KBM-7 (cell line): ENCODE data around the gene BTN2A1.
"Not testable (repeated sequence)": the region's sequence is repeated elsewhere in the genome, so short reads cannot be mapped to it uniquely, and the experiment has no call there.

Experiments
- DNase-seq: peaks from one replicate; pipeline ENCODE4 v3.0.0-alpha.2; 2015
- in situ Hi-C: fragments of 300-500 bp; cut with MboI; formaldehyde crosslinking; loops from 2 replicates; pipeline ENCODE4 v1.14.3; 2020; ENCODE audit warnings: low sequenced_read_pairs, low pct_unique_long_range_greater_than_20kb, mixed read lengths

The BTN2A1 gene

GRCh38 chr6:26484161-26484560 is 26.4 kb downstream of the BTN2A1 start:
- in situ Hi-C loops: no loop called here

DNA sequence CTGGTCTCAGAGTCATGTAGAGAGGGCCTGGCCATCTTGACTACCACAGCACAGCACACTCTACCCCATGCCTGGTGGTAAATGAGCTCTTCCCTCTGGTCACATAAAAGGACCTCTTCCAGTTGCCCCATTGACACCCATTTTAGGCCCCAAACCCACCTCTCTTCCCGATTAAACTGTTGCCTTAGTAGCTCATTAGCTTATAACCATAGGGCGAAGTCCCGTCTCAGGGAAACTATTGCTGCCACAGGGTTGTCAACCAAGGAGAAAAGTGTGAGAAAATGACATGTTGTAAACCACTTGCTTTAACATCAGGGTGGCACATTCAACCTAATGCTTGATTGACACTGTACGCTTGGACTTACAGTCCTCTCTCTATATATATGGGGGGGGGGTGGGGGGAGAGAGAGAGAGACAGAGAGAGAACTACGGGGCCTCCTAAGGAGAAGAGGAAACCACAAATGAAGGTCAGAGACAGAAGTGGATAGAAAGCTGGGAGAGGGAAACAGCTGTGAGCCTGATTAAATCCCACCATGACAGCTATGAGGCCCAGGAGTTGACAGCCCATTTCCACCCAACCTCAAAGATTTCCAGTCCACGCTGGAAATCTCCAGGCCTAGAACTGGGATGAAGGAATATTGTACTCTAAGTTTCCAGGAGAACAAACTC is 27.5 kb downstream of the BTN2A1 start:
- peak; percentile 88 for DNase-seq
- in situ Hi-C loops: no loop called here

More at GRCh38 chr6:26484161-26484560, 26.4 kb downstream of the BTN2A1 start:
- no peak for DNase-seq

GRCh38 chr6:26486358-26486757 is 28.6 kb downstream of the BTN2A1 start:
- no peak for DNase-seq
- in situ Hi-C loops: no loop called here

DNA sequence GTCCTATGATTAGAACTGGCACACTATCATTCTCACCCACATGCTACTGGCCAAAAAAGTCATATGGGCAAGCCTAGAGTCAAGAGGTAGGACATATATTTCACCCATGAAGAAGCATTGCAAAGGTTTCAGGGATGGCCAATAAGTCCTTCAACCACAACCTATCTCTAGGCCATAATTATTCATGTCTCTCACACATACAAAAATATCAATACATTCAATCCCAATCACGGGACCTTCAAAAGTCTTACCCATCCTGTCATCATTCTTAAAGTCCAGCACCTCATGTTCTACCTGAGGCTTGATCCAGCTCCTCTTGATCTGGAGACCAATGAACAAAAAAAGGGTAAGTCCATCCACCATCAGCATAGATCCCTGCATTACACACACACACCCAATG is 29.7 kb downstream of the BTN2A1 start:
- in situ Hi-C loops: no loop called here

GRCh38 chr6:26489996-26490964 is 32.5 kb downstream of the BTN2A1 start:
- DNase-seq: no peak
- in situ Hi-C loops: no loop called here

More for the DNA sequence above, 29.7 kb downstream of the BTN2A1 start:
- DNase-seq: no peak

GRCh38 chr6:26491604-26492003 is 33.8 kb downstream of the BTN2A1 start:
- no peak for DNase-seq
- in situ Hi-C loops: no loop called here

- DNase-seq: no peak
- in situ Hi-C loops: no loop called here
Observed at GRCh38 chr6:26493258-26493657, 35.5 kb downstream of the BTN2A1 start.

DNA sequence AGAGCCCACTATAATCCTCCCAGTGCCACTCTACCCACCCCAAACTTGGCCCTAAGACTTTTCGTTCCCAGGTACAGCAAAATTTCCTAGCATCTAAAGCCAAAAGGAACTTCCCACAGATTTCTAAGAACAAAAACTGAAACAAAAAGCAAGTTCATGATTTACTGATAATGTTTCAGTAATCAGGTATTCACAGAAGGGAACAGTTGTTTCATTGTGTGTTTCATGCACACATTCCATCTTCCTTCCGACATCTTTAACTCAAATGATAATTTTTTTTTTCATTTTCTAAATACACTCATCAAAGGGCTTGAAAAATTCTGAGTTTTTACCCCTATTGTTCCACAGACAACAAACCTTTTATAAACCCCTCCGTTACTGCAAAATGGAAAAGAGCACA is 36.4 kb downstream of the BTN2A1 start:
- in situ Hi-C loops: no loop called here
- DNase-seq: no peak

GRCh38 chr6:26495281-26495680 is 37.5 kb downstream of the BTN2A1 start:
- in situ Hi-C loops: no loop called here
- DNase-seq: no peak

GRCh38 chr6:26497610-26498009 is 39.9 kb downstream of the BTN2A1 start:
- no peak for DNase-seq
- in situ Hi-C loops: no loop called here

DNA sequence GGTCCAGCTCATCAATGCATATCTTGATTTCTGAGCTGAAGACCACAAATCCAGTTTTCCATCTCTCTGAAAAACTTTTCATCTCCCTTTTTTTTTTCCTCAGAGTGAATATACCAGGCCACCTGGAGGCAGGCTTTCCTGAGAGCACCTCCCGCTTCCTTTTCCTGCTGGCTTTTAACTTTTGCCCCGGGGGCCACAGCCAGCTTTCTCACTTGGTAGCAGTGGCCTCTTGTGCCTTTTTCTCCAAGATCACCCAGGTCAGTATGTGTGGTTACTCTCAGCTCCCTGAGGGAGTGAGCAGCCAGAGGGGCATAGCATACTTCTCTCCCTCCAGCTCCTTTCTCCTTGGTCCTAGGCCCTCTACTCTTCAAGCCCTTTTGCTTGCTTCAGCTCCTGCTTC is 42.3 kb downstream of the BTN2A1 start, which contains the start of gene BTN1A1:
BTN1A1 (plus strand) TSS at position 202 of the 400 bp plus-strand sequence. CDS start 984 bp downstream, outside the sequence.
- no peak for DNase-seq
- in situ Hi-C loops: no loop called here

- in situ Hi-C loops: no loop called here
- no peak for DNase-seq
Observed at GRCh38 chr6:26501482-26501986, 43.8 kb downstream of the BTN2A1 start.

GRCh38 chr6:26502165-26502564 is 44.4 kb downstream of the BTN2A1 start:
- DNase-seq: no peak
- in situ Hi-C loops: no loop called here

DNA sequence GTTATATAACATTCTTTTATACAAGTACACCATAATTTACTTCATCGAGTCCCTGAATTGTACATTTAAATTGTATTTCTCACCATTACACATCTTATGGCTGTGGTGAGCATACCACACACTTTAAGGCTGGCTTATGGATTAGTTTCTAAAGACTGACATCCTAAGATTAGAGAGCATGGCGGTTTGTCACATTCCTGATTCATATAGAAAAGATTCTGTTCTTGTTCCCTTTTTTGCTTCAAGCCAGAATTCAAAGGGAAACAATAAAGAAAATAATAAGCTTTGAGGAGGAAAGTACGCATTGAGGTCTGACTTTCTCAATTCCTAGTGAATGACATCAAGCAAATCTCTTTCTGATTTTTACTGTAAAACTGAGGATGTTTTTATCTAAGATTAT is 44.9 kb downstream of the BTN2A1 start:
- peak; percentile 38 for DNase-seq
- in situ Hi-C loops: no loop called here

- in situ Hi-C loops: no loop called here
- no peak for DNase-seq
Observed at GRCh38 chr6:26507658-26508057, 49.9 kb downstream of the BTN2A1 start.

- DNase-seq, in situ Hi-C loops: not testable (repeated sequence)
Observed at GRCh38 chr6:26511033-26511432, 53.3 kb downstream of the BTN2A1 start.

- DNase-seq: no peak
- in situ Hi-C loops: no loop called here
Observed at GRCh38 chr6:26514984-26515383, 57.2 kb downstream of the BTN2A1 start.

DNA sequence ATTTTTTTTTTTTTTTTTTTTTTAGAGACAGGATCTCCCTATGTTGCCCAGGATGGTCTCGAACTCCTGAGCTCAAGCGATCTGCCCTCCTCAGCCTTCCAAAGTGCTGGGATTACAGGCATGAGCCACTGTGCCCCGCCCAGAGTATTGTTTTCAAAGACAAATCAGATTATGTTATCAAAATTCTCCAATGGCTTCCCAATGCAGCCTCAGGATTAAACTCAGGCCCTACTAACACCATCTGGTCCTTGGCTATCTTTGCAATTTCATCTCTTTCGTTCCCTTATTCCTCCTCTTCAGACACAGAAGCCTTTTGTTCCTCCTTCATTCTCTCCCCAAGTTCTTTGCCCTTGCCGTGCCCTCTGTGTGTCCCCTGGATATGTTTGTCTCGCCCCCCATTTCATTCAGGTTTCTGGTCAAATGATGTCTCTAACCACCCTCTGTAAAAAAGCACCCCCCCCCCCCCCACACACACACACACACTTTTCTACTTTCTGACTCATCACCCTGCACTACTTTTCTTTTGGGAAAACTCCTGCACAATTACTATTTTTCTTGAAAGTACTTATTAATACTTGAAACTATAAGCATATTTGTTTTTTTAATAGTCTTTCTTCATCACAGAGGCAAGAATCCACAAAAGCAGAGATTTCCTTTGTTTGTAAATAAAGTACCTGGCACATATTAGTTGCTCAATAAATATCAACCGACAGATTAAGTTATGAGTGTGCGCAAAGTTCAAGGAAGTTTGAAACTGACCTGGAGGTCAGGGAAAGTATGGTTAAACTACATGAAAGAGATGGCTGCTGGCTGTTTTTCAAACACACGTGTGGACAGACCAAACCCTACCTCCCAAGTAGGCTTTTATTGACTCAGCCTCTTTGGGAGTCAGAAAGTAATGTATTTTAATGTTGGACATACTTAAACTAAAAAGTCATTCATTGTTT is 59.0 kb downstream of the BTN2A1 start:
- no peak for DNase-seq
- in situ Hi-C loops: no loop called here
